Fibroblast of upper back skin (primary cell): ENCODE results near the gene HOXA2.

Experiments used
- DNase-seq: peaks from one replicate; pipeline ENCODE4 v3.0.0-alpha.2; 2013

Gene HOXA2

GRCh38 chr7:27111042-27111750 lies 8.7 kb upstream of the HOXA2 start:
- DNase-seq: peak; percentile 91

- DNase-seq: peak; percentile 92
Measured at GRCh38 chr7:27110186-27111031, 7.9 kb upstream of the HOXA2 start.

- DNase-seq: no peak
Measured at GRCh38 chr7:27109466-27110185, 7.1 kb upstream of the HOXA2 start.

- DNase-seq: peak; percentile 48
Measured at GRCh38 chr7:27108390-27109127, 6.1 kb upstream of the HOXA2 start.

GRCh38 chr7:27107391-27108381 lies 5.2 kb upstream of the HOXA2 start:
- no peak for DNase-seq

- DNase-seq: no peak
Measured at GRCh38 chr7:27106901-27107240, 4.4 kb upstream of the HOXA2 start.

- DNase-seq: no peak
Measured at GRCh38 chr7:27106181-27106900, 3.9 kb upstream of the HOXA2 start.

GRCh38 chr7:27105301-27106031 lies 3.0 kb upstream of the HOXA2 start:
- DNase-seq: no peak

GRCh38 chr7:27104341-27105058 lies 2.0 kb upstream of the HOXA2 start:
- peak; percentile 63 for DNase-seq

GRCh38 chr7:27103489-27104226 lies 1.2 kb upstream of the HOXA2 start:
- DNase-seq: no peak

- DNase-seq: no peak
Measured at GRCh38 chr7:27101957-27102580, 414 bp downstream of the HOXA2 start.

- DNase-seq: peak; percentile 83
Measured at GRCh38 chr7:27101171-27101956, 1.1 kb downstream of the HOXA2 start.

- DNase-seq: no peak
Measured at GRCh38 chr7:27100694-27101170, 1.8 kb downstream of the HOXA2 start.

- no peak for DNase-seq
Measured at GRCh38 chr7:27099453-27100370, 2.8 kb downstream of the HOXA2 start.

- peak; percentile 72 for DNase-seq
Measured at GRCh38 chr7:27098578-27099451, 3.7 kb downstream of the HOXA2 start.
